SHP77 (cell line): ENCODE data around the gene LHPP.
"Not testable (repeated sequence)": the region's sequence is repeated elsewhere in the genome, so short reads cannot be mapped to it uniquely, and the experiment has no call there.

ENCODE experiments used
- DNase-seq, 2 experiments: peaks; one replicate each; lab custom pipeline; 2025; lab: John Stamatoyannopoulos, UW

Gene LHPP

DNA sequence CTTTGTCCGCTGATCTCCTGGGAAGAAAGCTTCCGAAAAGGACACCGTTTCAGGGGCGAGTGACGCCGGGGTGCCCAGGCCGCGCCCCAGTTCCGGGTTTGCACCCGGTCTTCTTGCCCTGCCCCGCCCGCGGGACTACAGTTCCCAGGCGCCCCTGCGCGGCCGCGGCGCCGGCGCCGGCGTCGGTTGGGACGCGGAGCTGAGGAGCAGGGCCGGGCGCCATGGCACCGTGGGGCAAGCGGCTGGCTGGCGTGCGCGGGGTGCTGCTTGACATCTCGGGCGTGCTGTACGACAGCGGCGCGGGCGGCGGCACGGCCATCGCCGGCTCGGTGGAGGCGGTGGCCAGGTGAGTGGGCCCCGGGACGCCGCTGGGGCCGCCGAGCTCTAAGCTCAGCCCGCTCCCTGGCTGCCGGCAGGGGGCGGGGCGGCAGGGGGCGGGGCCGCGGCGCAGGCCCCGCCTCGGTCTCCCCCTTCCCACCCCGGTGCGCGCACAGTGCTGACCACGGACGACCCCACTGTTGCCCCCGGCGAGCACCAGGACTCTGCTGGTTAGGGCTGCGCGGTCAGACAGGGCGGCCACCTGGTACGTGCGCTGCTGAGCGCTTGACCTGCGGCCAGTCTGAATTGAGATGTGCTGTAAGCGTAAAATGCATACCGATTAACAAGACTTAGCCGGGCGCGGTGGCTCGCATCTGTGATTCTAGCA, at the start of gene LHPP:
TSS of gene LHPP (plus strand) at position 182 of the 706 bp plus-strand sequence. CDS start at position 222, 40 bp downstream.
- DNase-seq = peak; percentile 49 to 80

DNA sequence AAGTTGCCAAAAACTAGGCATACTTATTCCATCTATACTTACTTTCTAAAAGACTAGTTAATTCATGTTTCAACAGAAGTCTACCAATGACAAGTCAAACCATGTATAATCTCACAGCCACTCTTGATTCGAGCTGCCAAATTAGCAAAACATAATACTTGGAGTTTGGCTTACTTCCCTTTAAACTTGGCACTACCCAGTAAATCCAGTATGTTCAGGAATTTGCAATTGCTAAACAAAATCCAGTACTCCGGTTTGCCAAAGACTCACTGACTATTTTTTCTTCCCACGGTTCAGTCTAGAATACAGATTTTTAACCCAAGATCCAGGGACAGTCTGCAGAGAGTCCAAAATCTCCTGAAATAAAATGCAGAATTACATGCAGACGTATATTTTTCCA, 47.5 kb upstream of the LHPP start:
- DNase-seq = no peak

- no peak for DNase-seq
These were observed 46.4 kb upstream of the LHPP start for GRCh38 chr10:124415210-124415609.

GRCh38 chr10:124416733-124417132, 44.9 kb upstream of the LHPP start:
- DNase-seq = no peak

GRCh38 chr10:124417895-124418725, 43.5 kb upstream of the LHPP start:
- peak; percentile 41 to 47 for DNase-seq

DNA sequence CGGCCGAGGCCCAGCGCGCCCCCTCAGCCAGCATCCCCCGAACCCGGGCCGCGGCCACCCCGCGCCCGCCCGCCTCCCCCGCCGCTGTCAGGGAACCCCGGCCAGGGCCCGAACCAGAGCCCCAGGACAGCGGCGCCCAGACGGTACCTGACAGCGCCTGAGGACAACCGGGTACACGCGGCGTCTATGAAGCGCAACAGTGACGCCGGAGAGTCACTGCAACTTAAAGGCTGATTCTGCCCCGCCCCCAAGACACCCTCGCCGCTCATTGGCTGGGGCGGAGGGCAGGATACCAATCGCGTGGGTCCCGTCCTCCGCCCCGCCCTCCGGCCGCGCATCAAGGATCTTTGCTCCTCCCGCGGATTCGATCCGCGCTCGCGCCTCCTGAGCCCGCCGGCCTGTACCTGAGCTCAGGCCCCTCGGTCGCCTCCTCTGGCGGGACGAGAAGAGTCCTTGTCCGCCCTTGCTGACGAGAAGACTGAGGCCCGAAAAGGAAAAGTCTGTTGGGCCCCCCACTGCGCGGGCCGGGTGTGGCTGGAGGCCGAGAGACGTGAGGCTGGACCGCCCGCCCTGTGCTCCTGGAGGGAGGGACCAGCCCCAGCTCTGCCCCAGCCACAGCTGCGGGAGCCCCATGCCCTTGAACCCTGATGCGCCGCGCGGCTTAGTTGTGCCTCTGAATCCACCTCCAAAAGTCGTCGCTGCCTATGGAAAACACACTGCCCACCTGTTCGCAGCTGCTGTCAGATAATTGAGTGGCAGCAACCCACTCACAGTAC, 42.7 kb upstream of the LHPP start, which contains the start of gene OAT:
TSS of gene OAT (minus strand) at position 198 of the 776 bp plus-strand sequence. CDS start 6,752 bp downstream, outside the sequence.
- DNase-seq = peak; percentile 95 to 98

DNA sequence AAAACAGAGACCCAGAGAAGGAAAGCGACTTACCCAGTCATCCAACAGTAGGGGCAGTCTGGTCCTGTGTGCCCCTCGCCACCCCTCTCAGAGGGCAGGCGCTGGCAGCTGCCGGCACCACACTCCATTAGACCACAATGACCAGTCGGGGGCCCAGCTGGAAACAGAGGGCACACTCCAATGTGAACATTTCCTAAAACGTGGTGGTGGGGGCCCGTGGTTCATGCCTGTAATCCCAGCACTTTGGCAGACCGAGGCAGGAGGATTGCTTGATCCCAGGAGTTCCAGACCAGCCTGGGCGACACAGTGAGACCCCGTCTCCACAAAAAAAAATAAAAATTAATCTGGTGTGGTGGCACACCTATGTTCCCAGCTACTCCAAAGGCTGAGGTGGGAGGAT, 42.0 kb upstream of the LHPP start:
- no peak for DNase-seq

GRCh38 chr10:124420254-124420653, 41.4 kb upstream of the LHPP start:
- DNase-seq = no peak

GRCh38 chr10:124422742-124423141, 38.9 kb upstream of the LHPP start:
- no peak for DNase-seq

DNA sequence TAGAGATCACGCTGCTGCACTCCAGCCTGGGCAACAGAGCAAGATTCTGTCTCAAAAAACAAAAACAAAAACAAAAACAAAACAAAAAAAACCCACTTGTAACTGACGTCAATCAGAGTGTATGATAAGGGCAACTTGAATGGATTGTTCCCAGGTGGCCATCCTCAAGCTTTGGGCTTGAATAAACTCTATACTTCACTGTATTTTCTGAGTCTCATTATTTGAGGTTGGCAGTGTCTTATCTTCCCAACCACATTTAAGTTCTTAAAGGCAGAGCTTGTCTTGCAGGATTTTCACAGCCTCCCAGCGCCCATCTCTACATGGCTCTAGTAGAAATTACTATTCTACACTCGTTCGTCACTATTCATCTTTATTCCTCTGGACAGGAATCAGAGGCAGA, 37.8 kb upstream of the LHPP start:
- no peak for DNase-seq

DNA sequence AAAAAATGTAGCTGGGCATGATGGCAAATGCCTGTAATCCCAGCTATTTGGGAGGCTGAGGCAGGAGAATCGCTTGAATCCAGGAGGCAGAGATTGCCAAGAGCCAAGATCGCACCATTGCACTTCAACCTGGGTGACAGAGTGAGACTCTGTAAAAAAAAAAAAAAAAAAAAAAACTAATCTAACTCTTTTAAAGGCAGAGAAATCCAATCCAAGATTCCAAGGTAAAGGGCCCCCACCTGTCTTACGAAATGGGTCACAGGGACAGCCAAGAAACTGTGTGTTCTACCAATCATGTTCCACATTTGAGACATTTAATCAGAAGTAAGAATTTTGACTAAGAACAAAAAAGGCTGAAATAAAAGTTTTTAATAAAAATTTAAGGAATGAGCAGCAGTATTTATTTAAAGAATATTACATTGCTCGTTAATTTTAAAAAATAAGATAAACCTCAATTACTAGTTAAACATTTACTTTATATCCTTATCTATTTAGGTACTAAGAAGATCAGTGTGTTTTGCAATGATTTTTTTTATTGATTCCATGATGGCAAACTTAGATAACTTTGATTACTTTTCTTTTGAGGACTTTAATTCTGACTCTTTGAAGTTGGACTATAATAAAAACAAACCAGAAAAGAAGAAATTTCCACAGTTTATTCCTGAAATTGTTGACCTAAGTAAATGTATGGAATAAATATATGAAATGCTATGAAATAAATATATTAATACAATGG, 36.2 kb upstream of the LHPP start:
- DNase-seq = no peak

GRCh38 chr10:124428207-124428777, 33.3 kb upstream of the LHPP start:
- DNase-seq = no peak

- DNase-seq = no peak
These were observed 32.0 kb upstream of the LHPP start for GRCh38 chr10:124429576-124429975.

DNA sequence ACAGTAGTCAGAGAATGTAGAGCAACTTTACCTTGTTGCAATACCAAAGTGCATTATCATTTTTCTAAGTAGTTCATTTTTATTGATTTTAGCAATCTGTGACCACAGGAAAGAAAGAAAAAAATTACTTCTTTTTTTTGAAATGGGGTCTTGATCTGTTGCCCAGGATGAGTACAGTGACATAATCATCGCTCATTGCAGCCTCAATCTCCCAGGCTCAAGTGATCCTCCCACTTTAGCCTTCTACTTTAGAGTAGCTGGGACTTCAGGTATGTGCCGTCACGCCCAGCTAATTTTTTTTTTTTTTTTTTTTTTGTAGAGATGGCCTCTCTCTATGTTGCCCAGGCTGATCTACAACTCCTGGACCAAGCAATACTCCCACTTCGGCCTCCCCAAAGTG, 31.5 kb upstream of the LHPP start:
- no peak for DNase-seq

GRCh38 chr10:124433461-124433860, 28.2 kb upstream of the LHPP start:
- no peak for DNase-seq

DNA sequence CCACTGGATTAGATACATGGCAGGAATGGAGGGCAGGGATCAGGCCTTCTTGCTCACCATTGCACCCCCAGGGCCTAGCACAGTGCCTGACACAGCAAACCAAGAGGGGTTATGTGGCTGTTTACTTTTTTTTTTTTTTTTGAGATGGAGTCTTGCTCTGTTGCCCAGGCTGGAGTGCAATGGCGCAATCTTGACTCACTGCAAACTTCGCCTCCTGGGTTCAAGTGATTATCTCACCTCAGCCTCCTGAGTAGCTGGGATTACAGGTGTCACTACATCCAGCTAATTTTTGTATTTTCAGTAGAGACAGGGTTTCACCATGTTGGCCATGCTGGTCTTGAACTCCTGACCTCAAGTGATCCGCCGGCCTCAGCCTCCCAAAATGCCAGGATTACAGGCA, 25.9 kb upstream of the LHPP start:
- not testable (repeated sequence) for DNase-seq

DNA sequence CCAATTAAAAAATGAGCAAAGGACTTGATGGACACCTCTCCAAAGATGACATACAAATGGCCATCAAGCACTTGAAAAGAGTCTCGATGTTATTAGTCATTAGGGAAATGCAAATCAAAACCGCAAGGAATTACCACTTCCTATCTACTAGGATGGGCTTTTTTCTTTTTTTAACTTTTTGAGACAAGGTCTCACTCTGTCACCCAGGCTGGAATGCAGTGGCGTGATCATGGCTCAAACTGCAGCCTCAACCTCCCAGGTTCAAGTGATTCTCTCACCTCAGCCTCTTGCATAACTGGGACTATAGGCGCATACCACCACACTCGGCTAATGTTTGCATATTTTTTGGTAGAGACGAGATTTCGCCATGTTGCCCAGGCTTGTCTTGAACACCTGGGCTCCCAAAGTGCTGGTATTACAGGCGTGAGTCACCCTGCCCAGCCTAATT, 25.4 kb upstream of the LHPP start:
- DNase-seq = no peak

DNA sequence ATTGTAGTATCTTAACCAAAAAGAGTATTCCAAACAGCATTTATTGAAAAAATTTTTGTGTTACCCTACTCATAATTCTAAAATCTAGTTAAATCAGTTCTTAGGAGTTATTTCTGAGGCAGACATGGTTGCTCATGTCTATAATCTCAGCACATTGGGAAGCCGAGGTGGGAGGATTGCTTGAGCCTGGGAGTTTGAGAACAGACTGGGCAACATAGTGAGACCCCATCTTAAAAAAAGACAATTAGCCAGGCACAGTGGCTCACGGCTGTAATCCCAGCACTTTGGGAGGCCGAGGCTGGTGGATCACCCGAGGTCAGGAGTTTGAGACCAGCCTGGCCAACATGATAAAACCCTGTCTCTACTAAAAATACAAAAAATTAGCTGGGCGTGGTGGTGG, 19.9 kb upstream of the LHPP start:
- DNase-seq = not testable (repeated sequence)

DNA sequence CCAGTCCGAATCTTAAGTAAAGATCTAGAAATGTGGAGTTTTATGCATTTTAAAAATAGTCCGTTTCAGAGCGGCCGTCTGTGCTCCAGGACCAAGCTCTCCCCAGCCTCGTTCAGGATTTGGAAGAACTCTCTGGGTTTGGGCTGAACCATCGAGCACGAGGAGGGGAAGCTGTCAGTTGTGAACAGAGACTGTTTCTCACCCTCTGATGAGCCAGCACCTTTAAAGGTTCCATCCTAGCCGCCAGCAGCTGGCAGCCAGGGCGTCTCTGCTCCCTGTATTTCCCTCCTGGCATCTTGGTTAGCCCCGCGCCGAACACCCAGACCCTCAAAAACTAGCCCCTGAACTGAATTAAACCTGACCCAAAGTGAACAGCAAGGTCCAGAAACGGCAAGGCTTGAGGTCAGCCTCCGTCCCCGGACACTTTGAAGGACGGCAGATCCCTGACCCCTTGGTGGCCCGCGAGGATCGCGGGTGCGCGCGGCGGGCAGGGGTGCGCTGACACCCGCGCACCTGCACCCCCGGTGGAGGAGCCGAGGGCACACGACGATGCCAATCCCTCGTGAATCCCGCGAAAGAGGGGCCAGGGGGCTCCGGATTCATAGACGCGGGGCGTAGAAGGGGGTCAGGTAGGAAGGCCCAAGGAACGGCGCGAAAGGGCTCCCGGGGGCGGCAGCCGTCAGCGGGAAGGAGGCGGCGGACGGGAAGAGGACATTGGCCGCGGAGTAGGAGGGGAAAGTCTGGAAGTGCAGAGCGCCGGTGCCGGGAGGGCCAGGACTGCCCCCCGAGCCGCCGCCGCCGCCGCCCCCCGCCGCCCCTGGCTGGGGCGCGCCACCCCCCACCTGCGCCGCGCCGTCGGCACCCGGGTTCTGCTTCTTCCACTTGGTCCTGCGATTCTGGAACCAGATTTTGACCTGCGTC, 14.5 kb upstream of the LHPP start:
- no peak for DNase-seq
